ENCODE results near the gene ATG16L2. TPM values are rescaled to one million over a fixed set of nuclear protein-coding genes. Genes with fewer than 3 reads are reported as not detected.

The ATG16L2 gene
- total RNA-seq, 5 donors from 2014 or later (not counting 1 experiment from before 2014, with no cell fraction given): 107 to 145 (median 127) TPM

- peaks cover 7% of the 10 kb centered on the region for H3K36me3 Mint-ChIP-seq
- H3K36me3 ChIP-seq (ENCODE audit: control insufficient read depth in 2 of 2, extremely low read depth in 1 of 2, insufficient read depth in 1 of 2, low read length in 1 of 2): peaks cover 7 to 52% of the 10 kb centered on the region in 2 donors
- peaks cover 0 to 15% of the 10 kb centered on the region in 2 experiments for H3K4me1 ChIP-seq (ENCODE audit: control insufficient read depth in 1 of 2, extremely low read depth in 1 of 2, insufficient read depth in 2 of 2, low read length in 2 of 2)
- H3K9me3 Mint-ChIP-seq: no peaks in the 10 kb centered on the region
- H3K4me1 Mint-ChIP-seq: peaks cover 0 to 23% (median 8%) of the 10 kb centered on the region in 3 donors
- ChIA-PET POLR2A (no interaction called here), CTCF (no interaction called here)
- H3K27ac ChIP-seq (ENCODE audit: low read length): no peak overlapping the region
- no peak for ATAC-seq (replicated peaks in 1 of 4)
- H3K27ac Mint-ChIP-seq: peak overlapping the region in 1 of 2 donors; percentile 73
- H3K4me3 ChIP-seq (ENCODE audit: control insufficient read depth in 1 of 2, extremely low read depth in 1 of 2, low read length in 1 of 2): no peak overlapping the region
- H3K4me3 Mint-ChIP-seq: no peak overlapping the region
- H3K27me3 Mint-ChIP-seq: no peaks in the 10 kb centered on the region
- no peak for DNase-seq
- no peaks in the 10 kb centered on the region for H3K27me3 ChIP-seq (replicated peaks in 1 of 2; ENCODE audit: control insufficient read depth in 2 of 2, extremely low read depth in 1 of 2, insufficient read depth in 2 of 2, low read length in 1 of 2)
- 98% methylated on average over 11 of the region's 13 CpGs for WGBS (ENCODE audit: insufficient coverage)
- no peaks in the 10 kb centered on the region for H3K9me3 ChIP-seq
Observed at GRCh38 chr11:72829178-72829577, 15.0 kb downstream of the ATG16L2 start.

GRCh38 chr11:72829884-72830533, 15.8 kb downstream of the ATG16L2 start:
- Mint-ChIP-seq H3K36me3 (peaks cover 4% of the 10 kb centered on the region), H3K4me3 (no peak overlapping the region), H3K4me1 (peaks cover 0 to 23% (median 8%) of the 10 kb centered on the region in 3 donors), H3K9me3 (no peaks in the 10 kb centered on the region), H3K27me3 (no peaks in the 10 kb centered on the region), H3K27ac (peak overlapping the region in 1 of 2 donors; percentile 73)
- WGBS (ENCODE audit: insufficient coverage): 98% methylated on average over 4 of the region's 5 CpGs
- no peak for DNase-seq
- ChIA-PET POLR2A (no interaction called here), CTCF (interaction anchor here in 1 of 2 donors (0.6 kb wide), 2 partner anchors 45 to 114 kb away, joined by 3 to 4 read pairs; no protein-coding TSS in a partner anchor)
- Histone ChIP-seq H3K27ac (ENCODE audit: low read length) (no peak overlapping the region), H3K4me1 (ENCODE audit: control insufficient read depth in 1 of 2, extremely low read depth in 1 of 2, insufficient read depth in 2 of 2, low read length in 2 of 2) (peaks cover 0 to 15% of the 10 kb centered on the region in 2 experiments), H3K27me3 (replicated peaks in 1 of 2; ENCODE audit: control insufficient read depth in 2 of 2, extremely low read depth in 1 of 2, insufficient read depth in 2 of 2, low read length in 1 of 2) (no peaks in the 10 kb centered on the region), H3K36me3 (ENCODE audit: control insufficient read depth in 2 of 2, extremely low read depth in 1 of 2, insufficient read depth in 1 of 2, low read length in 1 of 2) (peaks cover 7 to 46% of the 10 kb centered on the region in 2 donors), H3K4me3 (ENCODE audit: control insufficient read depth in 1 of 2, extremely low read depth in 1 of 2, low read length in 1 of 2) (no peak overlapping the region), H3K9me3 (no peaks in the 10 kb centered on the region)
- no peak for ATAC-seq (replicated peaks in 1 of 4)

GRCh38 chr11:72831521-72832300, 17.5 kb downstream of the ATG16L2 start:
- H3K36me3 ChIP-seq (ENCODE audit: control insufficient read depth in 2 of 2, extremely low read depth in 1 of 2, insufficient read depth in 1 of 2, low read length in 1 of 2): peaks cover 7 to 32% of the 10 kb centered on the region in 2 donors
- 55% methylated on average over 5 of the region's 13 CpGs for WGBS (ENCODE audit: insufficient coverage)
- no peak overlapping the region for H3K27ac ChIP-seq (ENCODE audit: low read length)
- peak in 30 of 35 experiments; percentile 25 to 70 (median 48) for DNase-seq
- peaks cover 6% of the 10 kb centered on the region for H3K36me3 Mint-ChIP-seq
- peaks cover 0 to 15% of the 10 kb centered on the region in 2 experiments for H3K4me1 ChIP-seq (ENCODE audit: control insufficient read depth in 1 of 2, extremely low read depth in 1 of 2, insufficient read depth in 2 of 2, low read length in 2 of 2)
- CTCF ChIA-PET: interaction anchor here in 1 of 2 donors (0.6 to 2.6 kb wide), 10 partner anchors 9 to 346 kb away, joined by 3 to 24 read pairs (median 3); no protein-coding TSS in a partner anchor
- POLR2A ChIA-PET: no interaction called here
- no peaks in the 10 kb centered on the region for H3K27me3 Mint-ChIP-seq
- no peaks in the 10 kb centered on the region for H3K27me3 ChIP-seq (replicated peaks in 1 of 2; ENCODE audit: control insufficient read depth in 2 of 2, extremely low read depth in 1 of 2, insufficient read depth in 2 of 2, low read length in 1 of 2)
- no peak overlapping the region for H3K4me3 Mint-ChIP-seq
- H3K9me3 ChIP-seq: no peaks in the 10 kb centered on the region
- H3K27ac Mint-ChIP-seq: peak overlapping the region; percentile 55 to 73
- H3K4me3 ChIP-seq (ENCODE audit: control insufficient read depth in 1 of 2, extremely low read depth in 1 of 2, low read length in 1 of 2): no peak overlapping the region
- peak; percentile 66 to 78 (median 68) for ATAC-seq (replicated peaks in 1 of 4)
- H3K4me1 Mint-ChIP-seq: peaks cover 0 to 21% (median 8%) of the 10 kb centered on the region in 3 donors
- no peaks in the 10 kb centered on the region for H3K9me3 Mint-ChIP-seq

GRCh38 chr11:72832301-72833082, 18.3 kb downstream of the ATG16L2 start:
- Mint-ChIP-seq H3K9me3 (no peaks in the 10 kb centered on the region), H3K27ac (peak overlapping the region; percentile 73 to 74), H3K36me3 (peaks cover 6% of the 10 kb centered on the region), H3K4me1 (peaks cover 0 to 14% (median 5%) of the 10 kb centered on the region in 3 donors), H3K4me3 (no peak overlapping the region), H3K27me3 (no peaks in the 10 kb centered on the region)
- POLR2A ChIA-PET: no interaction called here
- DNase-seq (no peak), ATAC-seq (replicated peaks in 1 of 4) (no peak)
- H3K4me1 ChIP-seq (ENCODE audit: control insufficient read depth in 1 of 2, extremely low read depth in 1 of 2, insufficient read depth in 2 of 2, low read length in 2 of 2): peaks cover 0 to 8% of the 10 kb centered on the region in 2 experiments
- H3K27ac ChIP-seq (ENCODE audit: low read length): no peak overlapping the region
- peaks cover 8 to 34% of the 10 kb centered on the region in 2 donors for H3K36me3 ChIP-seq (ENCODE audit: control insufficient read depth in 2 of 2, extremely low read depth in 1 of 2, insufficient read depth in 1 of 2, low read length in 1 of 2)
- H3K9me3 ChIP-seq: no peaks in the 10 kb centered on the region
- CTCF ChIA-PET: interaction anchor here in 1 of 2 donors (0.6 to 2.6 kb wide), 9 partner anchors 8 to 345 kb away, joined by 3 to 24 read pairs (median 3); no protein-coding TSS in a partner anchor
- 90% methylated on average over 7 of the region's 9 CpGs for WGBS (ENCODE audit: insufficient coverage)
- no peaks in the 10 kb centered on the region for H3K27me3 ChIP-seq (replicated peaks in 1 of 2; ENCODE audit: control insufficient read depth in 2 of 2, extremely low read depth in 1 of 2, insufficient read depth in 2 of 2, low read length in 1 of 2)
- no peak overlapping the region for H3K4me3 ChIP-seq (ENCODE audit: control insufficient read depth in 1 of 2, extremely low read depth in 1 of 2, low read length in 1 of 2)

- WGBS (ENCODE audit: insufficient coverage): 100% methylated on average over 4 of the region's 5 CpGs
- Histone ChIP-seq H3K27me3 (replicated peaks in 1 of 2; ENCODE audit: control insufficient read depth in 2 of 2, extremely low read depth in 1 of 2, insufficient read depth in 2 of 2, low read length in 1 of 2) (no peaks in the 10 kb centered on the region), H3K36me3 (ENCODE audit: control insufficient read depth in 2 of 2, extremely low read depth in 1 of 2, insufficient read depth in 1 of 2, low read length in 1 of 2) (peaks cover 14 to 39% of the 10 kb centered on the region in 2 donors), H3K27ac (ENCODE audit: low read length) (no peak overlapping the region), H3K9me3 (no peaks in the 10 kb centered on the region), H3K4me1 (ENCODE audit: control insufficient read depth in 1 of 2, extremely low read depth in 1 of 2, insufficient read depth in 2 of 2, low read length in 2 of 2) (peaks cover 0 to 4% of the 10 kb centered on the region in 2 experiments), H3K4me3 (ENCODE audit: control insufficient read depth in 1 of 2, extremely low read depth in 1 of 2, low read length in 1 of 2) (no peak overlapping the region)
- Mint-ChIP-seq H3K27me3 (no peaks in the 10 kb centered on the region), H3K4me3 (no peak overlapping the region), H3K9me3 (no peaks in the 10 kb centered on the region), H3K36me3 (peaks cover 13% of the 10 kb centered on the region), H3K4me1 (peaks cover 0 to 10% (median 4%) of the 10 kb centered on the region in 3 donors), H3K27ac (peak overlapping the region; percentile 69 to 74)
- ATAC-seq (replicated peaks in 1 of 4) (no peak), DNase-seq (no peak)
- POLR2A ChIA-PET: no interaction called here
- CTCF ChIA-PET: interaction anchor here (0.6 to 2.6 kb wide), 2 partner anchors 345 to 364 kb away, joined by 4 to 24 read pairs; no protein-coding TSS in a partner anchor
Observed at GRCh38 chr11:72833083-72833733, 19.0 kb downstream of the ATG16L2 start.
